ENCODE measurements around the gene CHRNA9.
A peak's percentile ranks its signal among the peaks of the same experiment; 100 is the strongest.
"Not testable (repeated sequence)": the region's sequence is repeated elsewhere in the genome, so short reads cannot be mapped to it uniquely, and the experiment has no call there.

The CHRNA9 gene, protein sequence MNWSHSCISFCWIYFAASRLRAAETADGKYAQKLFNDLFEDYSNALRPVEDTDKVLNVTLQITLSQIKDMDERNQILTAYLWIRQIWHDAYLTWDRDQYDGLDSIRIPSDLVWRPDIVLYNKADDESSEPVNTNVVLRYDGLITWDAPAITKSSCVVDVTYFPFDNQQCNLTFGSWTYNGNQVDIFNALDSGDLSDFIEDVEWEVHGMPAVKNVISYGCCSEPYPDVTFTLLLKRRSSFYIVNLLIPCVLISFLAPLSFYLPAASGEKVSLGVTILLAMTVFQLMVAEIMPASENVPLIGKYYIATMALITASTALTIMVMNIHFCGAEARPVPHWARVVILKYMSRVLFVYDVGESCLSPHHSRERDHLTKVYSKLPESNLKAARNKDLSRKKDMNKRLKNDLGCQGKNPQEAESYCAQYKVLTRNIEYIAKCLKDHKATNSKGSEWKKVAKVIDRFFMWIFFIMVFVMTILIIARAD

DNA sequence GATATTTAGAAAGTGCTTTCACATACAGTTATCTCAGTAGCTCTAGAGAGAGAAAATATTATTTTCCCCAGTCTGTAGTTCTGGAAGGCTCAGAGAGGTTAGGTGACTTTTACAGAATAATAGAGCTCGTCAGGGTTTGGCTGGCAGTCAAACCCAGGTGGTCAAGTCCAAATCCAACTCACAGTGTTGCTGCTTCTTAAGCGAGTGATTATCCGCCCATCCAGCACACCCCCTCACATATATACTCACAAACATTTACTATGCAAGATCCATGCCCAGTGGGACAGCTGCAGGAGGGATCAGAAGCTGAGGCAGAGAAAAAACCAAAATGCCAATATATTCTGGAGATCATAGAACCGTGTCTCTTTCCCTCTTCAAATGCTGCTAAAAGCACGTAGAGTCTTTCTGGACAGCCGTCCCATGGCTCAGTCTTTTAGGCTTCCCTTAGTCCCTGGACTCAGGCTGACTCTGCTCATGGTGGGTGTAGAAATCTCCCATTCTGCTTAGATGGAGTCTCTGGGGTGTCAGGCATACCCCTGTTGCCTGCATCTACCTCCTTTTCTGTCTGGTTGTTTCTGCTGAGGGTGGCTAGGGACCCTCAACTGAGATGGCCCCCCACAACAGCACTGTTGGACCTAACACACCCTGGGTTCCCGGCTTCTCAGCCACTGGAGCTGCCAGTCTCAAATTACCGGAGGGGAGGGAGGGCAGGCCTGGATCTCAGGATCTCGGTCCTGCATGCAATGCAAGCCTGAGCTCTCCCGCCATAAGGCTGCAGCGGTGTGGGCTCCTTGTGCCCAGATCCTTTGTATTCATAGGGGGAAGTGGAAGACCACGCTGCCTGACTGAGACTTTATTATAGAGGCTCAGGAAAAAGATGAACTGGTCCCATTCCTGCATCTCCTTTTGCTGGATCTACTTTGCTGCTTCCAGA, at the start of gene CHRNA9:
Gene CHRNA9 (plus strand): TSS at position 743 of the 934 bp plus-strand sequence. CDS start 135 bp downstream, at position 878.
- DNase-seq (ENCODE audit: low read depth in 3 of 3), result no peak

DNA sequence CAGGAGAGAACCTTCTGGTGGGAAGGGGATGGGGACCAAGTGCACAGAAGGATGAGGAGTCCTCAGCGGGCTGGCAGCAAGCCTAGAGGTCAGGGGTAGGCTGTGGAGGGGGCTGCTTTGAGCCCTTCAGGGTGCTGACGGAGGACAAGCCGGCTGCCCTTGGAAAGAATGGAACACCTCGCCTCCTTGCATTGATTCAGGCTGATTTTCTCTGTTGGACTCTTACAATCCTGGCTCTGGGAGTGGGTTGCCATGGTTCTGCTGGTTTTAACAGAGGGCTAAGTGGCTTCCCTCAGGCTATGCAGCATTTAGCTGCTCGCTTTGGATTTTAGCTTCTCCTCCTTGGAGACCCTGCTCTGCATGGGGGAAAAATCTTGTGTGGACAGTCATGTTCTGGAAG, 49.4 kb upstream of the CHRNA9 start:
- DNase-seq (ENCODE audit: low read depth in 3 of 3), result no peak

DNA sequence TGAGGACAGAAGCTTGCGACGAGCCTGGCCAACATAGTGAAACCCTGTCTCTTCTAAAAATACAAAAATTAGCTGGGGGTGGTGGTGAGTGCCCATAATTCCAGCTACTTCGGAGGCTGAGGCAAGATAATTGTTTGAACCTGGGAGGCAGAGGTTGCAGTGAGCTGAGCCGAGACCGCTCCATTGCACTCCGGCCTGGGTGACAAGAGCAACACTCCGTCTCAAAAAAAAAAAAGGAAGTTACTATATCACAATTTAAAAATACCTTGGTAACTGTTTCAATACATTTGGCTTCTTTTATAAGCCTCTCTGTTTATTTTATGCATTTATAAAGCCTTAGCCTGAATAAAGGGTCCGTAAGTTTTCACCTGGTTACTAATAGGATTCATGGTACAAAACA, 46.6 kb upstream of the CHRNA9 start:
- DNase-seq (ENCODE audit: low read depth in 3 of 3), result no peak

DNA sequence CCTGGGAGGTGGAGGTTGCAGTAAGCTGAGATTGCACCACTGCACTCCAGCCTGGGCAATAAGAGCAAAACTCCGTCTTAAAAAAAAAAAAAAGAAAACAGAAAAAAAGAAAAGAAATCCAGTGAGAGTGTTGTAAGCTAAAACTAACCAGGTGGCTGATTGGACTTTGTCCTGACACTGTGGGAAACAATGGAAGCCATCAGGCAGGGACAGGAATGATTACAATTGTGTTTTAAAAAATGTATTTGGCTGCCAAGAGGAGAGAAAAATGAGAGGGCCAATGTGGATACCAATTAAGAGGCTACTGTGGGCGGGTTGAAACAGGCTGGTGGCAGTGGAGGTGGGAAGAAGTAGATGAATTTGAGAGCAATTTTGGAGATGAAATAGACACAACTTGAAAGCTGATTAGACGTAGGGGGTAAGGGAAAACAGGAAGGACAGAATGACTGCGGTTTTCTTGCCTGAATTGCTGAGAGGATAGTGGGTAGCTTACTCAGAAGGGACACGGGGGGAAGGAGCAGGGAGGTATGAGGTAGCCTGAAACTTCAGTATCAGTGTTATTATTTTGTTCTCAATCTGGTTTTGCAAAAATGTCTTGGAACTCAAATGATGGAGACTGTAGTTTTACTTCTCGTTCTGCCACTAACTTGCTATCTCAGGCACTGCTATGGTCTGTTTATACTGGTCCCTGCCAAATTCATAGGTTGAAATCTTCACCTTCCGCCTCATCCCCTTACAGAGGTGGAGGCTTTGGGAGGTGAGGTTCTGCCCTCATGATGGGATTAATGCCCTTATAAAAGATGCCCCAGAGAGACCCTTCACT, 45.6 kb upstream of the CHRNA9 start:
- DNase-seq (ENCODE audit: low read depth in 3 of 3), result no peak

DNA sequence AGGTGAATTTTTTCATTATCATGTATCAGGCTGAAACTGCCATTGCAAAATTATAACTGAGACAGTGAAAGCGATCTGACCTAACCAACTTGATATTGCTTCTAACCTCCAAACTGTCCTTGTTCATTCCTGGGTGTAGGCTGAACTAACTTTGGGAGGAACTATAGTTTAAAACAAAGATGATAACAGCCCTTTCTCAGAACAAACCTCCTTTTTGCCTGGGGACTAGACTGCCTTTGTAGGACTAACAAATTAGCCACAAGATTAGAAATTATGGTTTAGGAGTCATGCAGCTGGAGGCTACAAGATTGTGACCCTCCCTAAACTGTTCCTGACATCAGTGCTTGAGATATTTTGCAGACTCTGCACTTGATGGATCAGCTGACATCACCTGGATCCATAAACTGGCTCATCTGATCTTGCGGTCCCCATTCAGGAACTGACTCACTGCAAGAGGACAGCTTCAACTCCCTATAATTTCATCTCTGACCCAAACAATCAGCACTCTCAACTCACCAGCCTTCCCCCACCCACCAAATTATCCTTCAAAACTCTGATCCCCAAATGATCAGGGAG, 44.4 kb upstream of the CHRNA9 start:
- not testable (repeated sequence) for DNase-seq (ENCODE audit: low read depth in 3 of 3)

DNA sequence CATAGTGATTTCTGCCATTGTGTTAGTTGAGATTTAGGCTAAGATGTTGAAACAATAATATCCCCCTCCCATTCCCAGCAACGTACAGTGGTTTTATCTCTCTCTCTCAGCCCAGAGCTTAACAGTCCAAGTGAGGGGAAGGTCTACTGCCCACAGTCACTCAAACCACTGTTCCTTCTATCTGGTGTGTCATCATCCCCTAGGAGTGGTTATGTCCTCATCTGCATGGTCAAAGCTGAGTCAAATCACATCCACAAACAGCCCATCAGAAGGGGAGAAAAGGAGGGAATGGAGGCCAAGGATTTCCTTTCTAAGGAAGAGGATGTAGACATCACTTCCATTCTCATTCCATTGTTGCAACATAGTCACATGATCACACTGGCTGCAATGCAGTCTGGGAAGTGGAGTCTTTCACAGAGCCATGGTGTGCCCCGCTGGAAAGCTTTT, 42.8 kb upstream of the CHRNA9 start:
- DNase-seq (ENCODE audit: low read depth in 3 of 3), result no peak

DNA sequence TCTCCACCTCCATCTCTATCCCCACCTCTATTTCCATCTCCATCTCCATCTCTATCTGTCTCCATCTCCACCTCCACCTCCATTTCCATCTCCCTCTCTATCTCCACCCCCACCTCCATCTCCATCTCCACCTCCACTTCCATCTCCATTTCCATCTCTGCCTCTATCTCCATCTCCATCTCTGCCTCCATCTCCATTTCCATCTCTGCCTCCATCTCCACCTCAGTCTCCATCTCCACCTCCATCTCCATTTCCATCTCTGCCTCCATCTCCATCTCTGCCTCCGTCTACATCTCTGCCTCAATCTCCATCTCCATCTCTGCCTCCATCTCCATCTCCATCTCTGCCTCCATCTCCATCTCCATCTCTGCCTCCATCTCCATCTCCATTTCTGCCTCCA, 40.8 kb upstream of the CHRNA9 start:
- no peak for DNase-seq (ENCODE audit: low read depth in 3 of 3)

DNA sequence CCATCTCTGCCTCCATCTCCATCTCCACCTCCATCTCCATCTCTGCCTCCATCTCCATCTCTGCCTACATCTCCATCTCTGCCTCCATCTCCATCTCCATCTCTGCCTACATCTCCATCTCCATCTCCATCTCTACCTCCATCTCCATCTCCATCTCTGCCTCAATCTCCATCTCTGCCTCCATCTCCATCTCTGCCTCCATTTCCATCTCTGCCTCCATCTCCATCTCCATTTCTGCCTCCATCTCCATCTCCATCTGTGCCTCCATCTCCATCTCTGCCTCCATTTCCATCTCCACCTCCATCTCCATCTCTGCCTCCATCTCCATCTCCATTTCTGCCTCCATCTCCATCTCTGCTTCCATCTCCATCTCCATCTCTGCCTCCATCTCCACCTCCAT, 40.1 kb upstream of the CHRNA9 start:
- DNase-seq (ENCODE audit: low read depth in 3 of 3), result not testable (repeated sequence)

DNA sequence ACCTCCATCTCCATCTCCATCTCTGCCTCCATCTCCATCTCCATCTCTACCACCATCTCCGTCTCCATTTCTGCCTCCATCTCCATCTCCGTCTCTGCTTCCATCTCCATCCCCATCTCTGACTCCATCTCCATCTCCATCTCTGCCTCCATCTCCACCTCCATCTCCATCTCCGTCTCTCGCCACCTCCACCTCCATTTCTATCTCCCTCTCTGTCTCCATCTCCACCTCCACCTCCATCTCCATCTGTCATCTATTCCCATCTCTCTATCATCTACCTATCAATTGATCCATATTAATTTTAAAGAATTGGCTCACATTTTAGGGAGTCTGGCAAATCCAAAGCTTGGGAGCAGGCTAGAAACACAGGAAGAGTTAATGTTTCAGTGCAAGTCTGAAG, 39.6 kb upstream of the CHRNA9 start:
- DNase-seq (ENCODE audit: low read depth in 3 of 3), result no peak

DNA sequence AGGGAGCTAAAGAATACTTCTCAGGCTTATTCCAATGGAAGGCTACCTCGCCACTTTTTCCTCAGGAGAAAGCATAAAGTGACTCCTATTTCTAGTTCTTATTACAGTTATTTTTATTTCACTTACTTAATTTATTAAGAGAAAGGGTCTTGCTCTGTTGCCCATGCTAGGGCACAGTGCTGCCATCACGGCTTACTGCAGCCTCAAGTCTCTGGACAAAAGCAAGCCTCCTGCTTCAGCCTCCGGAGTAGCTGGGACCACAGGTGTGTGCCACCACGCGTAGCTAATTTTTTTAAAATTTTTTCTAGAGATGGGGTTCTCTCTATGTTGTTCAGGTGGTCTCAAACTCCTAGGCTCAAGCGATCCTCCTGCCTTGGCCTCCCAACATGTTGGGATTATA, 36.0 kb upstream of the CHRNA9 start:
- no peak for DNase-seq (ENCODE audit: low read depth in 3 of 3)

DNA sequence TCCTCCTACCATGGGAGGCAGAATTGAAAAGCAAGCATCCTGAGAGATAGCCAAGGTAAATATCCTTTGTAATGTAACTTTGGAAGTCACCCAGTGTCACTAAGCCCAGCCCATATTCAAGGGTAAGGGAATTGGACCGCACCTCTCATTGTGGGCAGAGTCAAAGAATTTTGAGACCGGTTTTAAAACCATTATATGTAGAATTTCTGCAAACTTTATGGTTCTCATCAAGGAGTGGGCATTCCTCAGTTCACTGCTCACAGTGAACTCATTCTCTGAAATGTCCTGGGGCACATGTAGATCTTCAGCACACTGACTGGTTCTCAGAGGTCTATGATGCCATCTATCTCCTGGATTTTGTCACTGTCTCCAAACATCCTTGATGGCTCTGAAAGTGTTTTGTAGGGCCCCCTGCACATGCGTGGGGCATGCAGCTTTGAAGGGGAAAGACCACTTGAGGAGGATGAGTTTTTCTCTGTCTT, 35.3 kb upstream of the CHRNA9 start:
- no peak for DNase-seq (ENCODE audit: low read depth in 3 of 3)

DNA sequence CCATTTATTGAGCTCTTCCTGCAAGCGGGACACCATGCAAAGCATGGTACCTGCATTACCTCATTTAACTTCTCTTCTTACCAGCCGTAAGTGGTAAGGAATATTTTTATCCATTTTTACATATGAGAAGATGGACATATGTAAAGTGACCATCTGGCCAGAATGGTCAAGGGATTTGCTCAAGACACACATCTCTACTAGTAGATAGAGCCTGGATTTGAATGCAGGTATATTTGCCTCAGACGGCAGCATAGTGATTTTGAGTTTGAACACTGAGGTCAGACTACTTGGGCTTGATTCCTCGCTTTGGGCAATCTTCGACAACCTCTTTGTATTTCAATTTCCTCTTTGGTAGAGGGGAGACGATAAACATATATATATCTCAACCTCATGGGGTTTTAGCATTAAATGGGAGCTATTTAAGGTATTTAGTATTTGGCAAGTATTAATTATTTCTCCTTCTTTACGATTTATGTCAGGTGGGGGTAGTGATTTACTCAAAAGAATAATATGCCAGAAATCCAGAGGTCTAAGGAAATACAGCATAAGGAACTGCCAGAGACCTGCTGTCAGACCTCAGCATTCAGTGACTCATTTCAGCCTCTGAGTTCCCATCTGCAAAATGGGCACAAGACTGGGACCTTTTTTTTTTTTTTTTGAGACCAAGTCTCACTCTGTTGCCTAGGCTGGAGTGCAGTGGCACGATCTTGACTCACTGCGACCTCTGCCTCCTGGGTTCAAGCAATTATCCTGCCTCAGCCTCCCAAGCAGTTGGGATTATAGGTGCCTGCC, 34.6 kb upstream of the CHRNA9 start:
- no peak for DNase-seq (ENCODE audit: low read depth in 3 of 3)

DNA sequence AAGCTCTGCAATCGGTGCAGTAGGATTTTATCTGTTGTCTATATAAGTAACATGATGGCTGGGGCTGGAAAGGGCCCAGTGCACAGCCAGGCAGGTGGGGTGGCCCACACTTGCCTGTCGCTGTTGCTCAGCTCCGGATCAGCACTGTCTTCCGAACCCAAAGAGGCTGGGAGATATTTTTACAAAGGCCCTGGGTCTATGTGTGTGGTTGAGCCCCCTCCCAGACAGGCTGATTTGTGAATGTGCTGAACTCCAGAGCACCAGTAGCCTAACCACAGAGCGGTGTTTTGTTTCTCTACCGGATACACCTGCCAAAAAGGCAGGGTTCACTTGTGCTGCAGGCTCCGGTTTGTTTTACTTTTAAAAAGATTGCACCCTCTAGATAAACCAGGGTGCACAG, 33.5 kb upstream of the CHRNA9 start:
- DNase-seq (ENCODE audit: low read depth in 3 of 3), result no peak

DNA sequence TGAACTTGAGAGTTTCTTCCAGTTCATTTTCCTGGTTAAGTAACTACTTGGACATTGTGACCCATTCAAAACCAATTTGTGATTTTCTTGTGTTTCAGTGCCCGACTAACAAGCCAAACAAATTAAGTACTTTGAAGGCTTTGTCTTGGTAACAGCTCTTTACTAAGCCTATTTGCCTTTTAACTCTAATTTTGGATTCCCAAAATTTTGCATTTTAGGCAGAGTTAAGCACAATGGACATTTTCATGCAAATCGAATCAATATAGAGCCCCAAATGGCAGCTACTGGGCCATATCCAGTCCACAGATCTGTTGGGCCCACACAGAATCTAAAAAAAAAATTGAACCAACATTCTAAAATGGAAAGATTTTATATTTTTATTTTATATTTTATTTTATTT, 31.4 kb upstream of the CHRNA9 start:
- DNase-seq (ENCODE audit: low read depth in 3 of 3), result no peak

DNA sequence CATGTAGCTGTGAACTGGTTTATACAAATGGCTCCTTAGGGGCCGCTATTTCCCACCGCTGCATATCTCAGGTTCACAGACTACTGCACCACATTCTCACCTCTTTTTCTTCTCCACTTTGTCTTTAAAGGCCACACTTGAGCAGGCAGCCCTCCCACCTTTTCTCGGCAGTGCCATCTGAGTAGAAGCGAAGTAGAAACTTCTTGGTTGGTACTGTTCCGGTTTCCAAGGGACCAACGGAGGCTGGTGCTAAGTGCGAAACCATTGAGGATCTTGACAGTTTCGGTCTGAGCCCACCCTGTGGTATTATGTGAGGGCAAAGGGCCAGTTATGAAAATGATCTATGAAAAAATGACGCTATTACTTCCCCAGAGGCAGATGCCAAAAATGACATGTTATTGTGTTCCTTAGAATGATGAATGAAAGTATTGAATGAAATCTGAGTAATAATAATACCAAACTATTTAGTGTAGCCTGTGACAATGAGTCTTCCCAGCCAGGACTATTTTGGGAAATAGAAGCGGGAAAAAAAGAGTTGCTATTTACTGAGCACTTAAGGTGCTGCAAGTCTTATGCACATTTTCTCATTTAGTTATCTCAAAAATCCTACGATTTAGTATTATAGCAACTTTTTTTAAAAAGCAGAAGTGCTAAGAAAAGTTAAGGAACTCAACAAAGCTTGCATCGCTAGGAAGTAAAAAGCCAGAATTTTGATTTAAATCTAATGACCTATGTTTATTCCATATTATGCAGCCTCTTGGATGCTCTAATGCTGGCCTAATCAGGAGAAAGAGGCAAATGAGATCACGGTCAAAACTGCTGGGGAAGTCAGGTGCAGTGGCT, 29.6 kb upstream of the CHRNA9 start:
- no peak for DNase-seq (ENCODE audit: low read depth in 3 of 3)

DNA sequence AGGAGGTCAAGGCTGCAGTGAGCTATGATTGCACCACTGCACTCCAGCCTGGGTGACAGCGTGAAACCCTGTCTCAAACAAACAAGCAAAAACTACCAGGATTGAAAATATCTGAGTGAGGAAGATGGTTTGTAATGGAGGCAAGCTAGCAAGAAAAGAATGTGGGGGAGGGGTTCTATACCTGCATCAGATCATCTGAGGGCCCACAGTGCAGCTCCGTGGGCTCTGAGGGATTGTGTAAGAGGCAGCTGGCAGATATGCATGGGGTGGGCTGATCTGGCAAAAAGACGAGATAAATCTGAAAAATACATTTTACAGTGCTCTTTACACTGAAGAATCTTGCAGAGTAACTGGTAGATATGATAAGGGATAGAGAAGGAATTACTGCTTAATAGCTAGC, 28.9 kb upstream of the CHRNA9 start:
- DNase-seq (ENCODE audit: low read depth in 3 of 3), result no peak

DNA sequence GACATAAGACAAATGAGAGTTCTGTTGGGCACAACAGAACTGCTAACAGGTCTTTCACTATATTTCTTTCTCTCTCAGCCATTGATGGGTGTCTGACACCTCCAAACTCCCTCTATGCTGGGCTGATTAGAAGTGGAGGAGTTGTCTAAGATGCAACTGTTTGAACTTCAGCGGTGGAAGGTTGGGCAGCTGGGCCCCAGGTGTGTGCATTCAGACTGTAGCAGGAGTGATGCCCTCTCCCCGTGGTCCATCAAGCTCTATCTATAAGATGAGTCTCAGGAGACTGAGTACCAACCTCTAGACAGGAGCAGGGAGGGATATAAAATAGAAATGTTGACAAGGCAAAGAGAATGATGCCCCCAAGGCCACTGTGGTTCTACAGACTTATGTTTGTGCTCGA, 28.2 kb upstream of the CHRNA9 start:
- DNase-seq (ENCODE audit: low read depth in 3 of 3), result no peak

DNA sequence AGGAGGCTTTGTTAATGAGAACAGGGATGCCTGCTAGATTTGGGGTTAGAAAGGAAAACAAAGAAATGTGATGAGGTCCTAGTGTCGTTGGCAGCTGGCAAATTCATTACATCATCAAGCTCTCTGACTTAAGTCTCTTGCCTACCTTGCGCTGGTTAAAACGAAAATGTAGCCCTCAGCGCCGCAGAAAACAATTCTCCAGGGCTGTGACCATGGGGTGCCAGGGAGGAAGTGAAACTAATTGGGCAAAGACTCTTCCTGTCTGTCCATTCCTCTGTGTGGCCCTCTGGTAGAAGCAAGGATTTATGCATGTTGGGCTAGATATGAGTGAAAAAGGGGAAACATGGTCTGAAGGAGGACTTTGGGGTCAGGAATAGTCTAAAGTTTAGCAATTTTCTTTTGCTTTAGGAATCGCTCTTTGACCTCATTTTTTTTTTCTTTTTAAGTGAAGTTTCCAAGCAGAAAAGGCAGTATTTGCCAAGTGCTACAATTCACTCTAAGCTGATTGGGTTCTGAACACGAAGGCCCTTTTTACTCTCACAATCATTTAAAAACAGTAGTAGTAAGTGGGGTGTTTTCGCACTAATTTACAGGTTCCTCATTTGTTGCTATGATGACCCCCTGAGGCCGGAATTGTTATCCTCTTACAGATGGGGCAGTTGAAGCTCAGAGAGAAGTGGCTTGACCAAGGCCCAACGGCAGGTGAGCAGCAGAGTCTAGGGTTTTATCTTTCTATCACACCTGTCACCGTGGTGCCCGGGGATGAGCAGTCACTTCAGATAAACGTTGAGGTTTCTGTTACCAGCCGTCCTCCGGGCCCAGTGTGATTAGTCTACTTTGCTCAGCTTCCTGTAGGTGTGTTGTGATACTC, 27.3 kb upstream of the CHRNA9 start:
- peak in 2 of 3 experiments; percentile 47 to 70 for DNase-seq (ENCODE audit: low read depth in 3 of 3)
